Esophagus muscularis mucosa (tissue), 4 donors: ENCODE measurements around the gene GTF2H3. TPM values are rescaled to one million over a fixed set of nuclear protein-coding genes. Genes with fewer than 3 reads are reported as not detected.

Source experiments
- DNase-seq: peaks from one replicate; pipeline ENCODE4 v3.0.0-alpha.2; 2017; ENCODE audit errors: extremely low spot score
- H3K27ac ChIP-seq, 4 donors: fragments of 200-600 bp; sonication (generic); replicated peaks in 1 of 4; 1 replicate in 3 of 4; 2 replicates in 1 of 4; pipeline ENCODE4 v1.5.1; 2016 to 2019; ENCODE audit warnings: mild to moderate bottlenecking in 1 of 4
- H3K27me3 ChIP-seq, 4 donors: fragments of 200-600 bp; sonication (generic); one replicate each; pipeline versions ENCODE4 v1.5.1 to v1.6.0; 2016 to 2019
- H3K36me3 ChIP-seq, 4 donors: fragments of 200-600 bp; sonication (generic); one replicate each; pipeline ENCODE4 v1.5.1; 2016 to 2019
- H3K4me1 ChIP-seq, 4 donors: fragments of 200-600 bp; sonication (generic); one replicate each; pipeline ENCODE4 v1.5.1; 2016 to 2019
- H3K4me3 ChIP-seq, 4 donors: fragments of 200-600 bp; sonication (generic); 1 replicate in 2 of 4; 2 replicates in 2 of 4; pipeline ENCODE4 v1.5.1; 2016 to 2019; ENCODE audit warnings: mild to moderate bottlenecking in 4 of 4, moderate library complexity in 1 of 4
- H3K9me3 ChIP-seq, 4 donors: fragments of 200-600 bp; sonication (generic); 1 replicate in 3 of 4; 2 replicates in 1 of 4; pipeline ENCODE4 v1.5.1; 2016 to 2019
- EP300 ChIP-seq: sonication (generic); formaldehyde crosslinking; IDR thresholded peaks from one replicate; pipeline ENCODE4 v1.6.1; 2017; ENCODE audit warnings: antibody characterized with exemption
- POLR2A ChIP-seq: fragments of 450-650 bp; IDR thresholded peaks from one replicate; pipeline ENCODE4 v1.6.1; 2017; ENCODE audit warnings: antibody characterized with exemption, moderate library complexity, mild to moderate bottlenecking, low read depth
- POLR2AphosphoS5 ChIP-seq, 2 donors: sonication (generic); formaldehyde crosslinking; IDR thresholded peaks; one replicate each; pipeline ENCODE4 v1.6.1; 2017; ENCODE audit warnings: antibody characterized with exemption in 2 of 2
- WGBS: methylation state at CpG from one replicate; pipeline ENCODE4 v1.1.5; 2018; 5-methylcytosine and 5-hydroxymethylcytosine counted together
- intact Hi-C: fragments of 100-400 bp; cut with DNase I; formaldehyde crosslinking; loops from one replicate; pipeline ENCODE4 v1.15.1; 2023
- total RNA-seq, 4 donors: library from RNA; depleted of rRNA; stranded (reverse); fragments of >200 nt; gene quantifications; one replicate each; pipeline versions ENCODE4 v1.1.0 to v1.2.1, GENCODE V29; 2016
- TF ChIP-seq, protein P1 (sequence below), 3 experiments: fragments of 200-600 bp in 2 of 3; fragments of 450-650 bp in 1 of 3; sonication (generic) in 2 of 3; IDR thresholded peaks; one replicate each; pipeline ENCODE4 v1.5.1; 2017 to 2019; ENCODE audit warnings: antibody characterized with exemption in 3 of 3, mild to moderate bottlenecking in 2 of 3, moderate library complexity in 1 of 3

The GTF2H3 gene
- total RNA-seq, 4 donors from 2014 or later: 9.9 to 24.3 (median 18.7) TPM

DNA sequence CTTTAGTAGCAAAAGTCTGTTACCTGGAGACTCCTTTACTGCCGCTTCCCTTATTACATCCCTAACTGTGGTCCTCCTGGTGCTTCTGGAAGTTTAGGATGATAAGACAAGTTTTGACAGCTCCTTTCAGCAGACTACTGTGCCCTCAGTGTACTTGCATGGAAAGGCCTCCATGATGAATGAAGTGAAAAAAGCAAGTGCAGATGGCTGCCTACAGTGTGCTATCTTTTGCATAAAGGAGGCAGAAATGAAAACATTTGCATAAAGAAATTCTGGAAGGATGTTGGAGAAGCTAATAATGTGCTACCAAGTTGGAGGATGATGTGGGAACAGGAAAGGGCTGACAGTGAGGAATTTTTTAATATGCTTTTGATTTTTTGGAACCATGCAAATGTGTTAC is 41.8 kb downstream of the GTF2H3 start:
- TF ChIP-seq, protein P1, sequence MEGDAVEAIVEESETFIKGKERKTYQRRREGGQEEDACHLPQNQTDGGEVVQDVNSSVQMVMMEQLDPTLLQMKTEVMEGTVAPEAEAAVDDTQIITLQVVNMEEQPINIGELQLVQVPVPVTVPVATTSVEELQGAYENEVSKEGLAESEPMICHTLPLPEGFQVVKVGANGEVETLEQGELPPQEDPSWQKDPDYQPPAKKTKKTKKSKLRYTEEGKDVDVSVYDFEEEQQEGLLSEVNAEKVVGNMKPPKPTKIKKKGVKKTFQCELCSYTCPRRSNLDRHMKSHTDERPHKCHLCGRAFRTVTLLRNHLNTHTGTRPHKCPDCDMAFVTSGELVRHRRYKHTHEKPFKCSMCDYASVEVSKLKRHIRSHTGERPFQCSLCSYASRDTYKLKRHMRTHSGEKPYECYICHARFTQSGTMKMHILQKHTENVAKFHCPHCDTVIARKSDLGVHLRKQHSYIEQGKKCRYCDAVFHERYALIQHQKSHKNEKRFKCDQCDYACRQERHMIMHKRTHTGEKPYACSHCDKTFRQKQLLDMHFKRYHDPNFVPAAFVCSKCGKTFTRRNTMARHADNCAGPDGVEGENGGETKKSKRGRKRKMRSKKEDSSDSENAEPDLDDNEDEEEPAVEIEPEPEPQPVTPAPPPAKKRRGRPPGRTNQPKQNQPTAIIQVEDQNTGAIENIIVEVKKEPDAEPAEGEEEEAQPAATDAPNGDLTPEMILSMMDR (IDR thresholded peaks at IDR 0.05): no peak
- TF ChIP-seq POLR2A (no peak), EP300 (no peak), POLR2AphosphoS5 (IDR thresholded peaks at IDR 0.05) (no peak)
- Histone ChIP-seq H3K9me3 (no peaks in the 10 kb centered on the region), H3K27ac (no peak overlapping the region), H3K4me1 (peaks cover 11 to 23% (median 19%) of the 10 kb centered on the region in 4 donors), H3K36me3 (peaks cover 18 to 68% (median 42%) of the 10 kb centered on the region in 4 donors), H3K4me3 (no peak overlapping the region), H3K27me3 (no peaks in the 10 kb centered on the region)
- DNase-seq: no peak
- 94% methylated on average over 1 of the region's 1 CpG for WGBS
- intact Hi-C loops: no loop called here

DNA sequence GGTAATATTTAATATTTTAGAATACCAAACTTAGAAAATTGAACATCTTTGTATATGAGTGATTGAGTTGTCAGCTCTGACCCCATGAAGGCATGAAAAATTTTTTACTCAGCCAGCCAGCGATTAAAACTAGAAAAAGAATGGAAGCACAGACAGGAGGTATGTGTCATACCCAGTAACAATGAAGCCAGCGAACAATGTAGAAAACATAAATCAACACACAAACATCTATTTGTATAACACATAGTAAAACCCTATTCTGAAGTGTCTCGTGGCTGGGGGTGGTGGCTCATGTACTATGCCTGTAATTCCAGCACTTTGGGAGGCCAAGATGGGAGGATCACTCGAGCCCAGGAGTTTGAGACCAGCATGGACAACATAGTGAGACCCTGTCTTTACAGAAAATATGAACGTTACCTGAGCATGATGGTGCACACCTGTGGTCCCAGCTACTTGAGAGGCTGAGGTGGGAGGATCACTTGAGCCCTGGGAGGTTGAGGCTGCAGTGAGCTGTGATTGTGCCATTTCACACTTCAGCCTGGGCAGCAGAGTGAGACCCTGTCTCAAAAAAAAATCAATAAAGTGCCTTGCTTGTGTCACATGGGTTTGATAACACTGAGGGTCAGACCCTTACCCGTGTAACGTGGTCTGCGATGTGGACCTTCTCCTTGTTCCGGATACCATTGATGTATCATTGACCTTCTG is 43.1 kb downstream of the GTF2H3 start:
- intact Hi-C loops: no loop called here
- Histone ChIP-seq H3K4me1 (peaks cover 4 to 13% (median 10%) of the 10 kb centered on the region in 4 donors), H3K9me3 (no peaks in the 10 kb centered on the region), H3K27ac (no peak overlapping the region), H3K4me3 (no peak overlapping the region), H3K36me3 (peaks cover 23 to 82% (median 47%) of the 10 kb centered on the region in 4 donors), H3K27me3 (no peaks in the 10 kb centered on the region)
- TF ChIP-seq EP300 (no peak), POLR2AphosphoS5 (IDR thresholded peaks at IDR 0.05) (no peak), POLR2A (no peak)
- TF ChIP-seq, protein P1 (IDR thresholded peaks at IDR 0.05): no peak
- no peak for DNase-seq
- 94% methylated on average over 9 of the region's 9 CpGs for WGBS

DNA sequence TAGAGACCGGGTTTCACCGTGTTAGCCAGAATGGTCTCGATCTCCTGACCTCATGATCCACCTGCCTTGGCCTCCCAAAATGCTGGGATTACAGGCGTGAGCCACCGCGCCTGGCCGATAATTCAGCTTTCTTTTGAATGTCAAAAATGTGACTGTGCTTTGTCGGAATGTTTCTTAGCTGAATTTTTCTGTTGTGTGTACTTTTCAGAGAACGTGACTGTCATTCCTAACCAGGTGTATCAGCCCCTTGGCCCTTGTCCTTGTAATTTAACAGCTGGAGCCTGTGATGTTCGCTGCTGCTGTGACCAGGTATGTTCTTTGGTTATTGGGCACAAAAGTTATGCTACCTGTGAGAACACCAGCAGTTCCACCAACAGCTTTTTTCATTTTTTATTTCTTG is 45.4 kb downstream of the GTF2H3 start:
- peaks cover 26 to 93% (median 55%) of the 10 kb centered on the region in 4 donors for H3K36me3 ChIP-seq

DNA sequence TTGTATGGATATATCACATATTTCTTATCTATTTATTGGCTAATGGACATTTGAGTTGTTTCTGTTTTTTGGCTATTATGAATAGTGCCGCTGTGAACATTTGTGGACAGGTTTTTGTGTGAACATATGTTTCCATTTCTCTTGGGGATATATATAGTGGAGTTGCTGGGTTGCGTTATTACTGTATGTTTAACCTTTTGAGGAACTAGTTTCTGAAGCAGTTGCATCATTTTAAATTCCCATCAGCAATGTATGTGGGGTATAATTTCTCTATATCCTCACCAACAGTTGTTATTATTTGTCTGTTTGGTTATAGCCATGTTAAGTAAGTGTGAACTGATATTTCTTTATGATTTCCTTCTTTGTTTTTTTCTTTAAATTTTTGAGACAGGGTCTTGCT is 48.0 kb downstream of the GTF2H3 start:
- Histone ChIP-seq H3K27me3 (no peaks in the 10 kb centered on the region), H3K9me3 (no peaks in the 10 kb centered on the region), H3K4me1 (no peaks in the 10 kb centered on the region), H3K27ac (no peak overlapping the region), H3K36me3 (peaks cover 13 to 96% (median 48%) of the 10 kb centered on the region in 4 donors), H3K4me3 (no peak overlapping the region)
- DNase-seq: no peak
- 82% methylated on average over 2 of the region's 2 CpGs for WGBS
- TF ChIP-seq POLR2AphosphoS5 (IDR thresholded peaks at IDR 0.05) (no peak), EP300 (no peak), POLR2A (no peak)
- TF ChIP-seq, protein P1 (IDR thresholded peaks at IDR 0.05): no peak
- intact Hi-C loops: no loop called here

More for the DNA sequence above, 45.4 kb downstream of the GTF2H3 start:
- WGBS: 97% methylated on average over 10 of the region's 10 CpGs
- TF ChIP-seq POLR2A: no peak
- TF ChIP-seq EP300: no peak
- TF ChIP-seq POLR2AphosphoS5 (IDR thresholded peaks at IDR 0.05): no peak
- TF ChIP-seq, protein P1 (IDR thresholded peaks at IDR 0.05): no peak
- H3K27me3 ChIP-seq: no peaks in the 10 kb centered on the region
- H3K4me1 ChIP-seq: no peaks in the 10 kb centered on the region
- no peak overlapping the region for H3K27ac ChIP-seq
- no peak overlapping the region for H3K4me3 ChIP-seq
- no peak for DNase-seq
- intact Hi-C loops: no loop called here
- H3K9me3 ChIP-seq: no peaks in the 10 kb centered on the region
